Gastroesophageal sphincter (tissue), 3 donors: ENCODE results near the gene OR5AN1.

Experiments
- EP300 ChIP-seq: sonication (generic); formaldehyde crosslinking; IDR thresholded peaks from one replicate; pipeline ENCODE4 v1.6.1; 2017; ENCODE audit warnings: antibody characterized with exemption, mild to moderate bottlenecking
- POLR2A ChIP-seq, 2 donors: fragments of 450-650 bp; IDR thresholded peaks; one replicate each; pipeline ENCODE4 v1.6.1; 2017; ENCODE audit warnings: antibody characterized with exemption in 2 of 2, mild to moderate bottlenecking in 2 of 2, moderate library complexity in 1 of 2
- POLR2AphosphoS5 ChIP-seq: sonication (generic); formaldehyde crosslinking; IDR thresholded peaks from one replicate; pipeline ENCODE4 v1.6.1; 2017; ENCODE audit warnings: antibody characterized with exemption
- TF ChIP-seq, protein P1 (sequence below), 4 experiments: fragments of 200-600 bp in 2 of 4; fragments of 450-650 bp in 2 of 4; sonication (generic) in 1 of 4; IDR thresholded peaks; one replicate each; pipeline ENCODE4 v1.5.1; 2017 to 2019; ENCODE audit warnings: antibody characterized with exemption in 4 of 4, mild to moderate bottlenecking in 2 of 4, moderate library complexity in 2 of 4

DNA sequence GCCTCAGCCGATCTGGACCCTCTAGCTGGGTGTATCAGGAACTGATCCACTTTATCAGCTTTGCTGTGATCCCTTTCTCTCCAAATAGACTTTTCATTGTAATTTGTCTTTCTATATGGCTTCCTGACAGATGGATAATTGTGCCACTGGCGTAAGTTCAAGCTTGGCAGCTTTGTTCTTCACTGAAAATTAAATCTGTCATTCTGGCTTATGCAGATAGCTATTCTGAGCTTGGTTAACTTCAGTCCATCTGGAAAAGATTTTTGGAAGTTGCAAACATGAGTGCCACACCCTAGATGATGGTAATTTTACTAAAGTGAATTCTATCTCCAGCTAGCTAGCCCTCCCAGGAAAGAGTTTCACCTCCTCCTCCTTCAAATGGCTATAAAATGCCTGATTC lies 59.5 kb downstream of the OR5AN1 start:
- no peak for TF ChIP-seq POLR2A (IDR thresholded peaks at IDR 0.05)
- TF ChIP-seq, protein P1, sequence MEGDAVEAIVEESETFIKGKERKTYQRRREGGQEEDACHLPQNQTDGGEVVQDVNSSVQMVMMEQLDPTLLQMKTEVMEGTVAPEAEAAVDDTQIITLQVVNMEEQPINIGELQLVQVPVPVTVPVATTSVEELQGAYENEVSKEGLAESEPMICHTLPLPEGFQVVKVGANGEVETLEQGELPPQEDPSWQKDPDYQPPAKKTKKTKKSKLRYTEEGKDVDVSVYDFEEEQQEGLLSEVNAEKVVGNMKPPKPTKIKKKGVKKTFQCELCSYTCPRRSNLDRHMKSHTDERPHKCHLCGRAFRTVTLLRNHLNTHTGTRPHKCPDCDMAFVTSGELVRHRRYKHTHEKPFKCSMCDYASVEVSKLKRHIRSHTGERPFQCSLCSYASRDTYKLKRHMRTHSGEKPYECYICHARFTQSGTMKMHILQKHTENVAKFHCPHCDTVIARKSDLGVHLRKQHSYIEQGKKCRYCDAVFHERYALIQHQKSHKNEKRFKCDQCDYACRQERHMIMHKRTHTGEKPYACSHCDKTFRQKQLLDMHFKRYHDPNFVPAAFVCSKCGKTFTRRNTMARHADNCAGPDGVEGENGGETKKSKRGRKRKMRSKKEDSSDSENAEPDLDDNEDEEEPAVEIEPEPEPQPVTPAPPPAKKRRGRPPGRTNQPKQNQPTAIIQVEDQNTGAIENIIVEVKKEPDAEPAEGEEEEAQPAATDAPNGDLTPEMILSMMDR (IDR thresholded peaks at IDR 0.05): no peak
- no peak for TF ChIP-seq EP300
- no peak for TF ChIP-seq POLR2AphosphoS5
